OCI-LY7 (cell line): Measurements from ENCODE around the gene PIEZO2.

ENCODE experiments used
- EZH2phosphoT487 ChIP-seq: fragments of 200-600 bp; sonication (generic); IDR thresholded peaks from 2 replicates; pipeline ENCODE4 v1.6.1; 2018; ENCODE audit warnings: low read depth, borderline replicate concordance, mild to moderate bottlenecking, mixed run types, antibody characterized with exemption, low read length, moderate library complexity, mixed read lengths
- TF ChIP-seq, protein P1 (sequence below): fragments of 200-600 bp; sonication (generic); conservative IDR thresholded peaks from 2 replicates; pipeline ENCODE4 v1.5.1; 2014; ENCODE audit warnings: mild to moderate bottlenecking, antibody characterized with exemption, low read length, moderate library complexity, mixed read lengths

DNA sequence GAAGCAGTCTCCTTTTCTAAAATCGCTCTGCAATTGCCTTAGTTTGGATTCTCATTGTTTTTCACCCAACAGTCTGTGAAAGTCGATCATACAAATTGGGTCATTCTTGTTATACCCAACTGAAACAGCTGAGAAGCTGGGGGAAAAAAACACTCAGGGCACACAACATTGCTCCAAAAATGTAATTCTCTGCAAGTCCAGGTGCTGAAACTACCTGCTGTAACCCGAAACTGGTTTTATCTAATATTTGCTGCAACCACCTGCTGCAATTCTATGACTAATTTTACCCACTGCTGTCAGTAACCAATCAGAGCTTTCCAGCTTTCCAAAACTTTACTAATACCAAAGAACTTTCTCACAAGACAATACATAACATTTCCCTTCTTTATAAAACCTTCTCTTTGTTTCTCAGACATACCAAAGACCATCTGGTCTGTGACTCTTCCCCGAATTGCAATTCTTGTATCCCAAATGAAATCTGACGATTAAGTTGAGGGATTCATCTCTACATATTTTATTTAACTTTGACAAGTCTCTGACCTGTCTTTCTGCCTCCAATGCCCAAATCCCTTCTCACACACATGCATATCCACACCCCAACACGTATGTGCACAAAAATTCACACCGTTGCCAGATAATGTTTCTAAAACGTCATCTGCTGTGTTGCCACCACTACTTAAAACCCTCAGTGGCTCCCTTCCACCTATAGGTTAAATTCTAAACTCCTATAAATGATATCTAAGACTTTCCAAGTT lies 198.3 kb downstream of the PIEZO2 start:
- TF ChIP-seq, protein P1, sequence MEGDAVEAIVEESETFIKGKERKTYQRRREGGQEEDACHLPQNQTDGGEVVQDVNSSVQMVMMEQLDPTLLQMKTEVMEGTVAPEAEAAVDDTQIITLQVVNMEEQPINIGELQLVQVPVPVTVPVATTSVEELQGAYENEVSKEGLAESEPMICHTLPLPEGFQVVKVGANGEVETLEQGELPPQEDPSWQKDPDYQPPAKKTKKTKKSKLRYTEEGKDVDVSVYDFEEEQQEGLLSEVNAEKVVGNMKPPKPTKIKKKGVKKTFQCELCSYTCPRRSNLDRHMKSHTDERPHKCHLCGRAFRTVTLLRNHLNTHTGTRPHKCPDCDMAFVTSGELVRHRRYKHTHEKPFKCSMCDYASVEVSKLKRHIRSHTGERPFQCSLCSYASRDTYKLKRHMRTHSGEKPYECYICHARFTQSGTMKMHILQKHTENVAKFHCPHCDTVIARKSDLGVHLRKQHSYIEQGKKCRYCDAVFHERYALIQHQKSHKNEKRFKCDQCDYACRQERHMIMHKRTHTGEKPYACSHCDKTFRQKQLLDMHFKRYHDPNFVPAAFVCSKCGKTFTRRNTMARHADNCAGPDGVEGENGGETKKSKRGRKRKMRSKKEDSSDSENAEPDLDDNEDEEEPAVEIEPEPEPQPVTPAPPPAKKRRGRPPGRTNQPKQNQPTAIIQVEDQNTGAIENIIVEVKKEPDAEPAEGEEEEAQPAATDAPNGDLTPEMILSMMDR: no peak
- no peak for TF ChIP-seq EZH2phosphoT487
